ENCODE data around the gene PSMD13.

Gene PSMD13

GRCh38 chr11:279040-279965, 42.5 kb downstream of the PSMD13 start:
- DNase-seq, result no peak

DNA sequence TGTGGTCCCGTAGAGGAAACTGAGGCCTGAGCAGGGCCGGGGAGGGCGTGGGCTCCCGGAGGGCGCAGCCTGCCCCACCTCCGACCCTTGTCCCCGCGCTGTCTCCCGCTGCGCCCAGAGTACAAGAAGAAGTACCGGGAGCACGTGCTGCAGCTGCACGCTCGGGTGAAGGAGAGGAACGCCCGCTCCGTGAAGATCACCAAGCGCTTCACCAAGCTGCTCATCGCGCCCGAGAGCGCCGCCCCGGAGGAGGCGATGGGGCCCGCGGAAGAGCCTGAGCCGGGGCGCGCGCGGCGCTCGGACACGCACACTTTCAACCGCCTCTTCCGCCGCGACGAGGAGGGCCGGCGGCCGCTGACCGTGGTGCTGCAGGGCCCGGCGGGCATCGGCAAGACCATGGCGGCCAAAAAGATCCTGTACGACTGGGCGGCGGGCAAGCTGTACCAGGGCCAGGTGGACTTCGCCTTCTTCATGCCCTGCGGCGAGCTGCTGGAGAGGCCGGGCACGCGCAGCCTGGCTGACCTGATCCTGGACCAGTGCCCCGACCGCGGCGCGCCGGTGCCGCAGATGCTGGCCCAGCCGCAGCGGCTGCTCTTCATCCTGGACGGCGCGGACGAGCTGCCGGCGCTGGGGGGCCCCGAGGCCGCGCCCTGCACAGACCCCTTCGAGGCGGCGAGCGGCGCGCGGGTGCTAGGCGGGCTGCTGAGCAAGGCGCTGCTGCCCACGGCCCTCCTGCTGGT, 43.4 kb downstream of the PSMD13 start:
- peak; percentile 49 to 57 for DNase-seq

- peak; percentile 37 to 50 for DNase-seq
Measured at GRCh38 chr11:280706-281485, 44.1 kb downstream of the PSMD13 start.

DNA sequence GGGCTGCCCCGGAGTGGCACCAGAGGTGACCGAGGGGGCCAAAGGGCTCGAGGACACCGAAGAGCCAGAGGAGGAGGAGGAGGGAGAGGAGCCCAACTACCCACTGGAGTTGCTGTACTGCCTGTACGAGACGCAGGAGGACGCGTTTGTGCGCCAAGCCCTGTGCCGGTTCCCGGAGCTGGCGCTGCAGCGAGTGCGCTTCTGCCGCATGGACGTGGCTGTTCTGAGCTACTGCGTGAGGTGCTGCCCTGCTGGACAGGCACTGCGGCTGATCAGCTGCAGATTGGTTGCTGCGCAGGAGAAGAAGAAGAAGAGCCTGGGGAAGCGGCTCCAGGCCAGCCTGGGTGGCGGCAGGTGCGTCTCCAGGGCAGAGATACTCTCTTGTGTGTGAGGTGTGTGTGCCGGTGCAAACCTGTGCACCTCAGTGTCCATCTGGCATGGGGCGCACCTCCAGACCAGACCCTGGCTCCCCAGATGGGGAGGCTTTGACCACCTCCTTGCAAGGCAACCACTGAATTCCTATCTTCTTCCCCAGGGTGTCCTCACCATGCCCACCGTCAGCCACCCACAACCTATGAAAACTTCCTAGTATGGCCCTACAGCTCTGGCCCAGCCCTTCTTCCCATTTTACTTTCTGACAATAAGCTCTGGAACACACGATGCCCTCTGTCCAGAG, 44.8 kb downstream of the PSMD13 start:
- no peak for DNase-seq

- DNase-seq, result no peak
Measured at GRCh38 chr11:282171-282570, 45.4 kb downstream of the PSMD13 start.

DNA sequence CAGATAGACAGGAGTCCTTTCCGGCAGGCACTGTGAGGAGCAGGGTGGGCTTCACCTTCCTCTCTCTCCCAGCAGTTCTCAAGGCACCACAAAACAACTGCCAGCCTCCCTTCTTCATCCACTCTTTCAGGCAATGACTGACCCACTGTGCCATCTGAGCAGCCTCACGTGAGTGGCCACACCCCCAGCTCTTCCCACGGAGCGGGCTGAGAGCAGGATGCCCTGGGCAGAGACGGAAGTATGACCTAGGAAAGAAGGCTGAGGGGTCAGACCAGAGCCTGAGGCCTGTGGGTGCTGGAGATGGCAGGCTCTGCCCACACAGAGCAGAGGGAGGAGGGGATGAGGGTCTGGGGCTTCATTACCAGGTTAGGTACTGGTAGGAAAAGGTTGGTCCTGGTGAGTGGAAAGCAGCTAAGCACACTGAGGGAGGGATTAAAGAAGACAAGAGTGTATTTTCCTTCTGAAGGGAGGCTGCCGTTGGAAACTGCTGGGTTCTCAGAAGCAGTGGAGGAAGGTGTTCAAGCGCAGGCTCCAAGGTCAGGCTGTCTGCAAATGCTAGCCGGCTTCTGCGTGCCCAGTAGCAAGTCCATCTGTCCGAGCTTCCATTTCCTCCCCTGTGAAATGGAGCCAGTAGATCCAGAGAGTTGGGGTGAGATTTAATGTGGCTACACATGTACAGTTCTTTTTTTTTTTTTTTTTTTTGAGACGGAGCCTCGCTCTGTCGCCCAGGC, 46.0 kb downstream of the PSMD13 start:
- no peak for DNase-seq

- DNase-seq, result no peak
Measured at GRCh38 chr11:283405-284104, 46.8 kb downstream of the PSMD13 start.

DNA sequence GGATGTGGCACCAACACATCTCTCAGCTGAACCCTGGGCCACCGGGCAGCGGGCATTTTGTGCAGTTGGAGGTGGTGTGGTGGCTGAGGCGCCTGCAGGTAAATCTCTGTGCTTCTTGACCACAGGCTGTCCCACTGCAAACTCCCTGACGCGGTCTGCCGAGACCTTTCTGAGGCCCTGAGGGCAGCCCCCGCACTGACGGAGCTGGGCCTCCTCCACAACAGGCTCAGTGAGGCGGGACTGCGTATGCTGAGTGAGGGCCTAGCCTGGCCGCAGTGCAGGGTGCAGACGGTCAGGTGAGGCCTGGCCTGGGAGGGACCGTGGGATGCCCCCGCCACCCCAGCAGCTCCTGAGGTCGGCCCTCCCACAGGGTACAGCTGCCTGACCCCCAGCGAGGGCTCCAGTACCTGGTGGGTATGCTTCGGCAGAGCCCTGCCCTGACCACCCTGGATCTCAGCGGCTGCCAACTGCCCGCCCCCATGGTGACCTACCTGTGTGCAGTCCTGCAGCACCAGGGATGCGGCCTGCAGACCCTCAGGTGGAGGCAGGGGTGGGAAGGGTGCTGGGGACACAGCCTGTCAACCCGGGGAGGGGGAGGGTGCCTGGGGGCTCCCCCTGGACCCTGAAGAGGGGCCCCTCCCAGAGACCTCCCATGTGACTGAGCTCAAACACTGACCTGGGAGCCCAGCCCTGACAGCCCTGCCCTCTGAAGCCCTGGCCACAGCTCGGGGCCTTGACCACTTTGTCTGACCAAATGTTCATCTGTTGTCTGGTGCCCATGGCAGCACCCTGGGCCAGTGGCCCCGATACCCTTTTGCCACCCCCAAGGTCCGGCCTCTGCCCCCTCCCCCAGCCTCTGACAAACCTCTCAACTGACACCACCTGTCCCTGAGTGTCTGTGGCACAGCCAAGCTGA, 47.6 kb downstream of the PSMD13 start:
- DNase-seq, result no peak

DNA sequence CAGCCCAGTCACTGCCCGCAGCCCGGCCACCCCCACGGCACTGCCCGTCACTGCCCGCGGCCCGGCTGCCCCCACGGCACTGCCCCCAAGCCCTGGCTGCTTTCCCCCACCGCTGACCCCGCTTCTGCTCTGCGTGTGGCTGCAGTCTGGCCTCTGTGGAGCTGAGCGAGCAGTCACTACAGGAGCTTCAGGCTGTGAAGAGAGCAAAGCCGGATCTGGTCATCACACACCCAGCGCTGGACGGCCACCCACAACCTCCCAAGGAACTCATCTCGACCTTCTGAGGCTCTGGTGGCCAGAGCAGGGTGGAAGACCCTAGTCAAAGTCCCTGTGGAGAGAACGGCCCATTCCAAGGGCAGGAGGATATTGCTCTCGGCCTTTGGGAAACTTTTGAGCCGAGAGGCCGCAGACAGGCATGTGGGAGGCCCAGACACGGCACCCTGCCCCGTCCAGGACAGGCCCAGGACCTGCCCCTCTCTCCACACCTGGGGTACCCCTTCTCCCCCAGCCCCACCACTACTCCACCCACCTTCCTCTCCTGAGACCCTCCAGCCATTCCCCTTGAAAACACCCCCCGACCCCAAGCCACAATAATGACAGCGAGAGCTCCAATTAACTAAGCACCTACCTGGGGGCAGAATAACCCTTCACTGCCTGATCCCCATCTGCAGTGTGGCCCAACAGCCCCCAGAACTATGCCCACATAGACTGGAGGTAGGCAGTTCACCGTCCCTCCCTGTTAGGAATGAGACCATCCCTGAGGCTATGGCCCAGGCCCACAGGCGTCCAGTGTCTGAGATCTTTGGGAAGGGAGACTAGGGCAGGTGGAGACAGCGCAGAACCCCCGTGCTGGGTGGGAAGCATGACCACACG, 48.5 kb downstream of the PSMD13 start:
- no peak for DNase-seq

DNA sequence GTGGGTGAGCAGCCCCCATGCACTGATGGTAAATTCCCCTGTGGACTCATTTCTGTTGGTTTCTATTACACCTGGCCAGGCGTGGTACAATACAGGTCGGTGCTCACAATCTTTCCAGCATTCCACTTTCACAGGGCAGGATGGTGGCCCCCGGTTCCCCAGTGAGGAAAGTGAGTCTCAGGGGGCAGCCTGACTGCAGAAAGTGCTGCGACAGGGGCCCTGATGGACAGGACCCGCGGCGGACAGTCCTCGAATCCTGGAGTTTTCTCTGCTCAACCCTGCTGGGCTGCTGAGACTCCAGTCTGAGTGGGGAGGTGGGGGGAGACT, 49.1 kb downstream of the PSMD13 start:
- no peak for DNase-seq

DNA sequence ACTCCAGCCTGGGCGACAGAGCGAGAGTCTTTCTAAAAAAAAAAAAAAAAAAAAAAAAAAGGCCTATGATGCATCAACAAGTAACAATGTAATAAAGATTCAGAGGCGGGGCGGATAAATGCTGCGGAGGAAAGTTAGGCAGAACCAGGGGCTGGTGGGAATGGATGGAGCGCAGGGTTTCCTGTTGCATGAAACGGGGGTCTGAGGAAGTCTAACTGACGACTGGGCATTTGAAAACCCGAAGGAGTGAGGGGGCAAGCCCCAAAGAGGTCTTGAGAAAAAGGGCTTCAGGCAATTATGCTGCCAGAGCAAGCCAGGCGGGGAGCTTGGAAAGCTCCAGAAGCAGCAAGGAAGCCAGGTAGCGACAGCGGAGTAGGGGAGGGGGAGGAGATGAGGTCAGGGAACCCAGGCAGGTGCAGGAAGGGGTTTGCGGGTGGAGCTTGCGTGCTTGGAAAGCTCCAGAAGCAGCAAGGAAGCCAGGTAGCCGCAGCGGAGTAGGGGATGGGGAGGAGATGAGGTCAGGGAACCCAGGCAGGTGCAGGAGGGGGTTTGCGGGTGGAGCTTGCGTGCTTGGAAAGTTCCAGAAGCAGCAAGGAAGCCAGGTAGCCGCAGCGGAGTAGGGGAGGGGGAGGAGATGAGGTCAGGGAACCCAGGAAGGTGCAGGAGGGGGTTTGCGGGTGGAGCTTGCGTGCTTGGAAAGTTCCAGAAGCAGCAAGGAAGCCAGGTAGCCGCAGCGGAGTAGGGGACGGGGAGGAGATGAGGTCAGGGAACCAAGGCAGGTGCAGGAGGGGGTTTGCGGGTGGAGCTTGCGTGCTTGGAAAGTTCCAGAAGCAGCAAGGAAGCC, 50.4 kb downstream of the PSMD13 start:
- peak; percentile 74 to 80 for DNase-seq

DNA sequence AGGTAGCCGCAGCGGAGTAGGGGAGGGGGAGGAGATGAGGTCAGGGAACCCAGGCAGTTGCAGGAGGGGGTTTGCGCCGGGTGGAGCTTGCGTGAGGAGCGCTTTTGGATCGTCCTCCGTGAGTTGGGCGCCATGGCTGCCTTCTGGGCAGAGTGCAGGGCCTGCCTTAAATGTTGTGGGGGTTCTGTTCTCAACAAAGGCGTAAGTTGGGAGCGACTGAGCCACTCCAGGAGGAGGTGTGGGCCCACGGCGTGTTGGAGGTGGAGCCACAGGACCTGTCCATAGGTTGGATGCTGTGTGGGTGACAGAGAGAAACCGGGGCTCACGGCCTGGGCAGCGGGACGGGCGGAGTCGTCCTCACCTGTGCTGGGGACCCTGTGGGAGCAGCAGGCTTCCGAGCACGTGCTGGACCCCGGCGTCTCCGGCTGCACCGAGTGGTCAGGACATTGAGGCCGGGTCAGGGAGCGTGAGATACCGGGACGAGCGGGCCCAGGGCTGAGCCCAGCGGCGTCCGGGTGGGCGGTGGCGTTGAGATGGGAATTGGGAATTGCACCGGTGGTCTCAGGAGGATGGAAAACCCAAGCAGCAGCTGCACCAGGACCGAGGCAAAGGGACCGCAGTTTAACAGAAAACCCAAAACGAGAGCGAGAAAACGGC, 51.2 kb downstream of the PSMD13 start:
- DNase-seq, result peak in 1 of 2 donors; percentile 65

GRCh38 chr11:288478-289397, 52.0 kb downstream of the PSMD13 start, which contains the start of gene PGGHG:
TSS of gene PGGHG (plus strand) at chr11:289126. CDS start at chr11:289817, 691 bp downstream.
- peak; percentile 60 to 67 for DNase-seq

DNA sequence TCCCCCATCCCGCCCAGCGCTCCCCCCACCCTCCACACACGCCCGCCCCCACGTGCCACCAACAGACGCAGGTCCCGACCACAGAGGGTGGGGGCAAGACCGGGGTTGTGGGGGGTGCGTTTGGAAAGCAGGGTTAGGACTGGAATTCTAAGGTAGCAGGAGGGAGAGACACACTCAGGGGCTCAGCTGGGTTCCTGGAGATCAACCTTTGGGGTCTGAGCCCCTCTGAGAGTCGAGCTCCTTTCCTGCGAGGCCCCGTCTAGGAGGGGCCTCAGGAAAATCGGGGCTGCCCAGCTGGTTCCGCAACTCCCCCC, 52.6 kb downstream of the PSMD13 start:
- peak; percentile 40 to 45 for DNase-seq

DNA sequence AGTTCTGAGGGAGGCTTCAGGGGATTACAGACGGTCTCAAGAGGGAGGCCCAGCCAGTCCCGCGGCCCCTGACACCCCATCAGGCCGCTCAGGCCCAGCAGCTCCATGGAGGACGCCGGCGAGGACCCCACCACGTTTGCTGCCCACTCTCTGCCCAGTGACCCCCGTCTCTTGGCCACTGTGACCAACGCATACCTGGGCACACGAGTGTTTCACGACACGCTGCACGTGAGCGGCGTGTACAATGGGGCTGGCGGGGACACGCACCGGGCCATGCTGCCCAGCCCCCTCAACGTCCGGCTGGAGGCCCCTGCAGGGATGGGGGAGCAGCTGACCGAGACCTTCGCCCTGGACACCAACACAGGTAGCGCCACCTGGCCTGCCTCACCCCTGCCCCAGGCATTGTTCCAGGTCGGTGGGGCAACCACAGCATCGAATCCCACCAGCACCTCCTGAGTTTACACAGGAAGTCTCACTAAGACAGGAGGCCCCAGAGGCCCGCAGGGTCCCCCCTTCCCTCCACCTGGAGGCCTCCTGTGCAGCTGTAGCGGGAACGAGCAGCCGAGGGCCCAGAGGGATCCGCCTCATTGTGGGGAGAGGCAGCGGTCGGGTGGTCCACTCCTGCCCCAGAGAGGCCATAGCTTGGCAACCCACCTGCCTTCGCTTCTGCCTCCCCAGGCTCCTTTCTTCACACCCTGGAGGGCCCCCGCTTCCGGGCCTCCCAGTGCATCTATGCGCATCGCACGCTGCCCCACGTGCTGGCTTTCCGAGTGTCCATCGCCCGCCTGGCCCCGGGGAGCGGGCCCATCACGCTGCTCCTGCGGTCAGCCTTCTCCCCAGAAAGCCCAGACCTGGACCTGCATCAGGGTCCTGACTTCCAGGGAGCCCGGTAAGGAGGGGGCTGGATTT, 53.2 kb downstream of the PSMD13 start:
- DNase-seq, result peak in 1 of 2 donors; percentile 0

Measured in CD4-positive, alpha-beta T cell treated with Interleukin-1 beta for 1 hour (primary cell).